ENCODE data around the gene AFP.

DNA sequence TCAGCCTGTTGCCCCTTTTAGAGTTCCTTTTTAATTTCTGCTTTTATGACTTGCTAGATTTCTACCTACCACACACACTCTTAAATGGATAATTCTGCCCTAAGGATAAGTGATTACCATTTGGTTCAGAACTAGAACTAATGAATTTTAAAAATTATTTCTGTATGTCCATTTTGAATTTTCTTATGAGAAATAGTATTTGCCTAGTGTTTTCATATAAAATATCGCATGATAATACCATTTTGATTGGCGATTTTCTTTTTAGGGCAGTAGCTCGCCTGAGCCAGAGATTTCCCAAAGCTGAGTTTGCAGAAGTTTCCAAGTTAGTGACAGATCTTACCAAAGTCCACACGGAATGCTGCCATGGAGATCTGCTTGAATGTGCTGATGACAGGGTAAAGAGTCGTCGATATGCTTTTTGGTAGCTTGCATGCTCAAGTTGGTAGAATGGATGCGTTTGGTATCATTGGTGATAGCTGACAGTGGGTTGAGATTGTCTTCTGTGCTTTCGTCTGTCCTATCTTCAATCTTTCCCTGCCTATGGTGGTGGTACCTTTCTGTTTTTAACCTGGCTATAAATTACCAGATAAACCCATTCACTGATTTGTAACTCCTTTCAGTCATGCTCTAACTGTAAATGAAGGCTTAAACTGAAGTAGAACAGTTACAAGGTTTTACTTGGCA, 24.1 kb upstream of the AFP start:
- TF ChIP-seq, protein P1, sequence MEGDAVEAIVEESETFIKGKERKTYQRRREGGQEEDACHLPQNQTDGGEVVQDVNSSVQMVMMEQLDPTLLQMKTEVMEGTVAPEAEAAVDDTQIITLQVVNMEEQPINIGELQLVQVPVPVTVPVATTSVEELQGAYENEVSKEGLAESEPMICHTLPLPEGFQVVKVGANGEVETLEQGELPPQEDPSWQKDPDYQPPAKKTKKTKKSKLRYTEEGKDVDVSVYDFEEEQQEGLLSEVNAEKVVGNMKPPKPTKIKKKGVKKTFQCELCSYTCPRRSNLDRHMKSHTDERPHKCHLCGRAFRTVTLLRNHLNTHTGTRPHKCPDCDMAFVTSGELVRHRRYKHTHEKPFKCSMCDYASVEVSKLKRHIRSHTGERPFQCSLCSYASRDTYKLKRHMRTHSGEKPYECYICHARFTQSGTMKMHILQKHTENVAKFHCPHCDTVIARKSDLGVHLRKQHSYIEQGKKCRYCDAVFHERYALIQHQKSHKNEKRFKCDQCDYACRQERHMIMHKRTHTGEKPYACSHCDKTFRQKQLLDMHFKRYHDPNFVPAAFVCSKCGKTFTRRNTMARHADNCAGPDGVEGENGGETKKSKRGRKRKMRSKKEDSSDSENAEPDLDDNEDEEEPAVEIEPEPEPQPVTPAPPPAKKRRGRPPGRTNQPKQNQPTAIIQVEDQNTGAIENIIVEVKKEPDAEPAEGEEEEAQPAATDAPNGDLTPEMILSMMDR (IDR thresholded peaks at IDR 0.05) = no peak
- TF ChIP-seq POLR2AphosphoS5 (IDR thresholded peaks at IDR 0.05; ENCODE audit: insufficient read depth in 1 of 2, low read depth in 1 of 2) = no peak
- no peak for TF ChIP-seq POLR2A (IDR thresholded peaks at IDR 0.05)
